IPS-NIHi7 (cell line): Measurements from ENCODE around the gene BMPR1B.
"Not testable (repeated sequence)": the region's sequence is repeated elsewhere in the genome, so short reads cannot be mapped to it uniquely, and the experiment has no call there.

Experiments used
- DNase-seq: peaks from one replicate; pipeline ENCODE4 v3.0.0; 2012; ENCODE audit warnings: mixed read lengths; ENCODE audit errors: extremely low spot score

The BMPR1B gene

GRCh38 chr4:95141361-95141760 is 383.6 kb downstream of the BMPR1B start:
- DNase-seq: no peak

DNA sequence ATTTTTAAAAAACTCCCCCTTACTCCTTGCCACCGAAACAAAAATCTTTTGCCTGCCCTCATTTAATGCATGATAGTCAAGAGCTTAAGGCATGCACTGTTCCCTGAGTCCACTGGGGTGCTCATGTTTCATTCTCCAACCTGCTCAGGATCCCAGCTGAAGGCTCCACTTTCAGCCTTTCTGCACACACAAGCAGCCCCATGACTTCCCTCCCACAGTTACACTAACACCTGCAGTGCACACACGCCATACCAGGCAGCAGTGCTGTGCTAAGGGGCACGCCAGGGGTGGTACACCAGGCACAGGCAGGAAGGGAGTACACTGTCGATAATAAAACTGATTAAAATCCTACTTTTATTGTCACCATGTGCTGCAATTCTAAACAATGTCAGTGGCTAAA is 385.2 kb downstream of the BMPR1B start:
- DNase-seq: no peak

DNA sequence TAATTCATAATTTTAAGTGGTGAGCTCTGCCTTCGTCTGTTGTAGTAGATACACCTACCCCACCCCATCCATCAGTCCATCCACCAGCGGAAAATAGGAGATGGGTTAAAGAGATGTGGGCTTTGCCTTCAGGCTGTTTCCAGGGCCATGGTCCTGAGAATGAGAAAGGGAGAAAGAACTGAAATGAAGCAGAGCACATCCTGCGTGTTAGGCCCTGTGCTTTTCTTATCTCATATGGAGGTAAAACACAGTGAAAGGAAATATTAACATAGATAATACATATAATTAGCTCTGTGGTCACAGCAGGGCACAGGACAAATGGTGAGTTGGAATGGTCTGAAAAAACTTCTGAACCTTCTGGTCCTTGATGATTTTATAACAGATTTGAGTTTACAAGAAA is 393.5 kb downstream of the BMPR1B start:
- DNase-seq: no peak

- no peak for DNase-seq
Measured at GRCh38 chr4:95153182-95153581, 395.4 kb downstream of the BMPR1B start.

- DNase-seq: peak; percentile 28
Measured at GRCh38 chr4:95155759-95156451, 398.1 kb downstream of the BMPR1B start.

GRCh38 chr4:95156452-95156765 is 398.7 kb downstream of the BMPR1B start:
- no peak for DNase-seq

GRCh38 chr4:95157596-95157995 is 399.8 kb downstream of the BMPR1B start:
- no peak for DNase-seq

- DNase-seq: no peak
Measured at GRCh38 chr4:95158045-95158444, 400.3 kb downstream of the BMPR1B start.

DNA sequence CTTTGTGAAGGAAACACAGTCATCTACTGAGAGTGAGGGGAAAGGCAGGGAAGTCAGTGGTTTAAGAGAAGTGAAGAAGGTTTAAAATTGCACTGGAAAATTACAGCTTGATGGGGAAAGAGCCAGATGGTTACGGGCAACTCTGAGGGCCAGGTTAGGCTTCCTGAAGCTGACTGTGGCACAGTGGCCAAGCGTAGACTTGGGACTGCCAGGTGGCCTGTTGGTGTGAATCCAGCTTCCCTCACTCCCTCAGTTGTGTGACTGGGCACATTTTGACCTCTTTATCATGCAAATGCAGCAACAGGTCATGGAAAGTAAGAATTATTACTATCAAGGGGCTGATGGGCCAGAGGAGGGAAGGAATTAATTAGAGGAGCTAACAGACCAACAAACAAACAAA is 400.9 kb downstream of the BMPR1B start:
- DNase-seq: no peak

GRCh38 chr4:95159384-95159783 is 401.6 kb downstream of the BMPR1B start:
- no peak for DNase-seq

- DNase-seq: no peak
Measured at GRCh38 chr4:95161781-95162469, 404.2 kb downstream of the BMPR1B start.

GRCh38 chr4:95162867-95163266 is 405.1 kb downstream of the BMPR1B start:
- DNase-seq: no peak

GRCh38 chr4:95165926-95166524 is 408.3 kb downstream of the BMPR1B start:
- DNase-seq: peak; percentile 56

DNA sequence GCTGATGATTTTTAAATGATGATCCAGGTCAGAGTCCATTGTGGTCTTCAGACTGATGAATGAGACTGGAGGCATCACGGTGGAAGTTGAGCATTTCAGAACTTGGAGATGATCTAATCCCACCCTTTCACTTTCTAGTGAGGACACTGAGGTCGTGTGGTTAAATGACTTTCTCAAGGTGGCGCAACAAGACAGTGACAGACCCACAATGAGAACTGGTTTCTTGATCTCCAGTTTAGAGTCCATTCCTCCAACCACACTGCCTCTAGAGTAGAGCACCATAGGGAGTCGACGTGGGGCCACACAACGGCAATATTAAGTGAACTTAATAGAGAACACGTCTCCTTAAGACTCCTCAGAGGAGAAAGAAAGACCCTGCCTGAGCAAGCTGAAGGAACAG is 410.1 kb downstream of the BMPR1B start:
- DNase-seq: no peak

DNA sequence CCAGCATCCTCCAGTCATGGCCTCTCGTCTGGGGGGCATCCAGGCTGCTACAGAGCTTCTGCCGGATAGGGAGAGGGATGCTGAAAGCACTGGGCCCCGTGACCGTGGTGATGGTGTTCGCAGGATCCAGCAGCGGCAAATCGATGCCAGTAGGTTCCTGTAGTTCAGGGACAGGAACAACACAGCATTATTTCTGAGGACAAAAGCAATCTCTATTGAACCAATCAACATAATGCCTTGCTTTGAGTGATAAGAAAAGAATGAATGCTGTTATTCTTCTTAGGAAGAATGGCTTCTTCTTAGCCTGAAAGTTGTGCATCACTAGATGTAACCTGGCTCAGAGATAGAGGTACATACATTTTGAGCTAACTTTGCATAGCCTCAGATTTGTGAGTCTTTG is 412.4 kb downstream of the BMPR1B start:
- no peak for DNase-seq

DNA sequence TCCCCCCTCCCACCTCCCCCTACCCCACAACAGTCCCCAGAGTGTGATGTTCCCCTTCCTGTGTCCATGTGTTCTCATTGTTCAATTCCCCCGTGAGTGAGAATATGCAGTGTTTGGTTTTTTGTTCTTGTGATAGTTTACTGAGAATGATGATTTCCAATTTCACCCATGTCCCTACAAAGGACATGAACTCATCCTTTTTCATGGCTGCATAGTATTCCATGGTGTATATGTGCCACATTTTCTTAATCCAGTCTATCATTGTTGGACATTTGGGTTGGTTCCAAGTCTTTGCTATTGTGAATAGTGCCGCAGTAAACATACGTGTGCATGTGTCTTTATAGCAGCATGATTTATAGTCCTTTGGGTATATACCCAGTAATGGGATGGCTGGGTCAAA is 413.6 kb downstream of the BMPR1B start:
- DNase-seq: not testable (repeated sequence)

- DNase-seq: no peak
Measured at GRCh38 chr4:95178938-95179337, 421.2 kb downstream of the BMPR1B start.

GRCh38 chr4:95180531-95181242 is 422.9 kb downstream of the BMPR1B start:
- no peak for DNase-seq

DNA sequence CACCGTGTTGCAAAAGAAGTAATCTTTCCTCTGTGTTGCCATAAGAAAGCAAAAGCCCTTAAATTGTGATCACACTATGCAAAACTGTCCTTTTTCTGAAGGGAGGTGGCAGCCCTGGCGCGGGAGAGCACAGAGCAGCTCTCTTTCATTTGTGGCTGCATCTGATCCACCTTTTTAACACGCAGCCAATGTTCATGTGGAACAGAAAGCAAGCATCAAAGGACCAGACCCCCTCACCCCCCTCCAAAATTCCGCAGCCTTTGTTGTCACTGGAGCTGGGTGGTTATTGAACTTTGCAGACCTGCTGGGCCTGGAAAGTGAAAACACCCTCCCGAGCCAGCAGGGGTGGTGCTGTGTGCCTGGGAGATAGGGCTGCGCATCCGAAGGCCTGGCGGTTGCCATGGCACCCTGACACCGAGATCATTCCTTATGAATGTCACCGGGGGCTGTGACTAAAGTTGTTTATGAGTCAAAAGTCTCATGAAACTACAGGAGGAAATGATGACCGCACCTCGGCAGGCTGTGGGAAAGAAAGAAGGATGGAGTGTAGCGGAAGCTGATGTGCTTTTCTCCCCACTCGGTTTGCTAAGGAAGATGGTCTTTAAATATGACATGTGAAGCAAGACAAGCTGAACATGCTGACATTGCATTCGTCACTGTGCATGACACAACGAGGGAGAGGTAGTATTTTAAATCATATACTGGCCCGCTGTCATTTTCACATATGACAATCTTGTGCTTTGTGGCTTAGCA is 423.7 kb downstream of the BMPR1B start:
- DNase-seq: peak; percentile 76

DNA sequence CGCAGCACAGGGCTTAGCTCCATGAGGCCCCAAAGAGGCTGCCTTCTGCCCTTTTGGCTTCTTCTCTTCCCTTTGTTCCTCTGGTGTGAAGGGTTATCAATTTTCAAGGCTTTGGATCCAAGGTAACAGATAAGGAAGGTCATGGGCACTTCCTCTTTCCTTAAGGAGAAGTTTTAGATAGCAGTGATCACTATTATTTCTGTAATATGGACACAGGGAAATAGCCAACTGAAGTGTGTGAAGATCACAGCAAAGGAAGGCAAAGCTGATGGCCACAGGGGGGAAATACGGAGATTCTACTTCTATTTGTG is 424.2 kb downstream of the BMPR1B start:
- DNase-seq: no peak

- DNase-seq: no peak
Measured at GRCh38 chr4:95183656-95184408, 426.1 kb downstream of the BMPR1B start.
